Ovary (tissue), 3 donors: ENCODE data around the gene SMURF1.

Experiments
- CTCF ChIP-seq, 3 donors: fragments of 450-650 bp in 2 of 3; fragments of 200-600 bp in 1 of 3; IDR thresholded peaks; one replicate each; pipeline versions ENCODE4 v1.5.1 to v1.8.0; 2016 to 2022; ENCODE audit warnings: antibody characterized with exemption in 3 of 3, mild to moderate bottlenecking in 1 of 3
- POLR2A ChIP-seq: fragments of 450-650 bp; IDR thresholded peaks from one replicate; pipeline ENCODE4 v1.6.1; 2017; ENCODE audit warnings: antibody characterized with exemption, mild to moderate bottlenecking, moderate library complexity
- donor health status: DM: no; HTN: no; CAD: no.

DNA sequence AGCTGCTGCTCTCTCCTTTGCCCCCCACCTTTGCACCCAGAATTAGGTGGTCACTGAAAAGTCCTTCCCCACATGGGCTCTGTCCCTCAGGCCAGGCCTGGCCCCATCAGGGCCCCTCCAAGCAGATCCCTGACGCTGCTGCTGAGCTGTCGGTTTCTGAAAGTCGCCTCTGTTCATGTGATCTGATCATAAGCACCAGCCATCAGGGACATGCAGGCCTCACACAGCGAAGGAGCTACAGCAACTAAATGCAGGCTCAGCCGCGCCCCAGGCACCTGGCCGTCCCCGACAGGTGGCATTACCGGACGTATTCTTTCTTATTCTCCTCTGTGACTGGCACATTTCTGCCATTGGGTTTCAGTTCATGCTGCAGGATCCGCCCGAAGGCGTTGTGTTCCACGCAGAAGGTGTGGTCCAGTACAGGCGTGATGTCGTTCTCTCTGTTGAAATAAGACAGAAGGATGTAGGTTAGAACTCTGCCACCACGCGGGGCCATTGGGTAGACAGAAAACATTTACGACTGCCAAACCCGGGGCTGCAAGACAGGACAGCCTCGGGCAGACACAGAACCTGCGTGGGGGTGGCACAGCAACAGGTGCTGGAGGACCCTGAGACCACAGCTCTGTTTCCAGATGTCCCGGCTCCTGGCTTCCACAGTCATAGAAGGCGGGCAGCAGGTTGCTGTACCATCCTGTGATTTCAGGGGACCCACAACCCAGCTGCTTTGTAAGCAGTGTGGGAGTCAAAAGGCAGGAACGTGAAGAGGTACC lies 105.6 kb downstream of the SMURF1 start:
- TF ChIP-seq CTCF (IDR thresholded peaks at IDR 0.05) (no peak), POLR2A (no peak)
